IgD-negative memory B cell (primary cell): ENCODE measurements around the gene BRCA2. TPM values are rescaled to one million over a fixed set of nuclear protein-coding genes. Genes with fewer than 3 reads are reported as not detected.

ENCODE experiments used
- H3K27ac Mint-ChIP-seq, 3 donors: one replicate each; pipeline ENCODE4 v1.8.0; 2020 to 2022; ENCODE audit warnings: mild to moderate bottlenecking in 3 of 3, mixed read lengths in 3 of 3, moderate library complexity in 1 of 3
- H3K27me3 Mint-ChIP-seq: one replicate; pipeline ENCODE4 v1.8.0; 2021; ENCODE audit warnings: mixed read lengths
- H3K36me3 Mint-ChIP-seq: one replicate; pipeline ENCODE4 v1.8.0; 2020; ENCODE audit warnings: mild to moderate bottlenecking, mixed read lengths
- H3K4me1 Mint-ChIP-seq, 3 donors: one replicate each; pipeline ENCODE4 v1.8.0; 2020 to 2022; ENCODE audit warnings: mixed read lengths in 3 of 3, mild to moderate bottlenecking in 1 of 3
- H3K4me3 Mint-ChIP-seq, 4 donors: one replicate each; pipeline ENCODE4 v1.8.0; 2020 to 2022; ENCODE audit warnings: mild to moderate bottlenecking in 4 of 4, mixed read lengths in 4 of 4, moderate library complexity in 3 of 4
- H3K9me3 Mint-ChIP-seq, 3 donors: one replicate each; pipeline ENCODE4 v1.8.0; 2020 to 2021; ENCODE audit warnings: mixed read lengths in 3 of 3, mild to moderate bottlenecking in 1 of 3
- polyA plus RNA-seq: library from polyadenylated mRNA; unstranded; fragments of 300-500 nt; fragmentation: Illumina TruSeq; gene quantifications from one replicate; pipeline ENCODE4 v1.2.3, GENCODE V29; 2021

The BRCA2 gene
- polyA plus RNA-seq, 1 donor from 2014 or later: 6.5 TPM

- H3K9me3 Mint-ChIP-seq: no peaks in the 10 kb centered on the region
- H3K27ac Mint-ChIP-seq: peak overlapping the region; percentile 89 to 100 (median 100)
- no peaks in the 10 kb centered on the region for H3K27me3 Mint-ChIP-seq
- peaks cover 24 to 41% (median 26%) of the 10 kb centered on the region in 3 donors for H3K4me1 Mint-ChIP-seq
- H3K4me3 Mint-ChIP-seq: peak overlapping the region; percentile 90 to 99 (median 95)
- H3K36me3 Mint-ChIP-seq: peaks cover 6% of the 10 kb centered on the region
Measured at GRCh38 chr13:32426191-32426989, 111.1 kb downstream of the BRCA2 start.

GRCh38 chr13:32426990-32427851 is 111.9 kb downstream of the BRCA2 start:
- no peaks in the 10 kb centered on the region for H3K9me3 Mint-ChIP-seq
- H3K4me1 Mint-ChIP-seq: peaks cover 24 to 41% (median 26%) of the 10 kb centered on the region in 3 donors
- peak overlapping the region; percentile 96 to 100 (median 100) for H3K27ac Mint-ChIP-seq
- H3K36me3 Mint-ChIP-seq: peaks cover 5% of the 10 kb centered on the region
- peak overlapping the region; percentile 94 to 99 (median 95) for H3K4me3 Mint-ChIP-seq
- H3K27me3 Mint-ChIP-seq: no peaks in the 10 kb centered on the region

- peak within 1 kb of the TSS; percentile 94 to 99 (median 96) for H3K4me3 Mint-ChIP-seq
- no peaks in the 10 kb centered on the region for H3K27me3 Mint-ChIP-seq
- H3K4me1 Mint-ChIP-seq: peaks cover 24 to 36% (median 26%) of the 10 kb centered on the region in 3 donors
- no peaks in the 10 kb centered on the region for H3K9me3 Mint-ChIP-seq
- H3K27ac Mint-ChIP-seq: peak within 1 kb of the TSS; percentile 96 to 100 (median 100)
- peaks cover 3% of the 10 kb centered on the region for H3K36me3 Mint-ChIP-seq
Measured at GRCh38 chr13:32427852-32428580, 112.7 kb downstream of the BRCA2 start, which contains the start of gene N4BP2L1. TSS of gene N4BP2L1 (minus strand) at chr13:32428130. CDS start at chr13:32428082, 48 bp downstream.

DNA sequence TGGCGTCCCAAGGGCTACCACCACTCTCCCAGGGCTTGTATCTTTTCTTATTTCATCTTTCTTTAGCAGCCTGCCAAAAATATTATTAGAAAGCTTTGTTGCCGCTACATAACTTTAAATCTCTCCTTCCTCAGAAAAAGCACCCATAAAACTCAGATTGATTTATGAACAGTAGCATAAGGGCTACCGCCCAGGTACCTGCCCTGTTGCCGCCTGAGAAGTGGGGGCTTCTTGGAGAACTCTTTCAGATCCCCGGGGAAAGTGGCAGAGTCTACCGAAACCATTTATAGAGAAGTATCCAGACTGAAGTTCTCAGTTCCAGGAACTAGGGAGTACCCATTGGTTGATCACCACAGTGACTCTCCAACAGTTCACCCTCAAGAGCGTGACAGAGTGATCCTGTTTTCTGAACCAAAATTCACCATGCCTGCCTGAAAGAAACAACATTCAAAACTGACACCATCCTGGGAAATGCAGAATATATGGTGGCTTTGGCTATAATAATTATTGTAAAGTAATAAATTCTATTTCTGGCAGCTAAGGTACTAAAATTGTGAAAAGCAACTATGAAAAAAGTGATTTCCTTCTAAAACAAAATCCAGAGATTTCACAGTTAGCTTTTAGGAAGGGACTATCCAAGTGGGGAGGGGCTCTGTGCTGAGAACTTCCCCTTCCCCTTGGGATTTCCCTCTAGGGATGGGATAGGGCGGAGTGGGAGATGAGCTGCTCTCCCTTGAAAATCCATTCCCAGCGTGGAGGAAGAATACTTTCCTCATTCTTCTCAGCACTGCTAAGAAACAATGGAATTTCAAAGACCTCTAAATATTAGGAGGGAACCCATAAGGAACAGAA is 113.5 kb downstream of the BRCA2 start:
- Mint-ChIP-seq H3K36me3 (peaks cover 3% of the 10 kb centered on the region), H3K4me3 (peak overlapping the region; percentile 90 to 96 (median 94)), H3K27ac (peak overlapping the region; percentile 96 to 98 (median 97)), H3K4me1 (peaks cover 23 to 31% (median 24%) of the 10 kb centered on the region in 3 donors), H3K27me3 (no peaks in the 10 kb centered on the region), H3K9me3 (no peaks in the 10 kb centered on the region)

DNA sequence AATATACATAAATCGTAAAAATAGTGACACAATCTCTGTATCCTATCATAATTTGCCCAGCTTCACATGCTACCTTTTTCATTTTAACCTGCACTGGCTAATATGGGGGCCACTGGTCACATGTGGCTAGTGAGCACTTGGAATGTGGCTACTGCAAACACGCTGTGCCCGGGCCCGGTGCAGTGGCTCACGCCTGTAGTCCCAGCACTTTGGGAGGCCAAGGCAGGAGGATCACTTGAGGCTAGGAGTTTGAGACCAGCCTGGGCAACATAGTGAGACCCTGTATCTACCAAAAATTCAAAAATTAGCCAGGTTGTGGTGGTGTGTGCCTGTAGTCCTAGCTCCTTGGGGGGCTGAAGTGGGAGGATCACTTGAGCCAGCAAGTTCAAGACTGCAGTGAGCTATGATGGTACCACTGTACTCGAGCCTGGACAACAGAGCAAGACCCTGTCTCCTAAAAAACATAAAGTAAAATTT is 114.2 kb downstream of the BRCA2 start:
- Mint-ChIP-seq H3K9me3 (no peaks in the 10 kb centered on the region), H3K27me3 (no peaks in the 10 kb centered on the region), H3K4me3 (peak overlapping the region in 1 of 4 donors; percentile 17), H3K4me1 (peaks cover 19 to 26% (median 21%) of the 10 kb centered on the region in 3 donors), H3K36me3 (no peaks in the 10 kb centered on the region), H3K27ac (peak overlapping the region; percentile 63 to 98 (median 96))

- peak overlapping the region in 1 of 4 donors; percentile 17 for H3K4me3 Mint-ChIP-seq
- peaks cover 17 to 24% (median 19%) of the 10 kb centered on the region in 3 donors for H3K4me1 Mint-ChIP-seq
- H3K27ac Mint-ChIP-seq: peak overlapping the region in 1 of 3 donors; percentile 93
- H3K9me3 Mint-ChIP-seq: no peaks in the 10 kb centered on the region
- H3K27me3 Mint-ChIP-seq: no peaks in the 10 kb centered on the region
- H3K36me3 Mint-ChIP-seq: no peaks in the 10 kb centered on the region
Measured at GRCh38 chr13:32430018-32430747, 114.9 kb downstream of the BRCA2 start.

DNA sequence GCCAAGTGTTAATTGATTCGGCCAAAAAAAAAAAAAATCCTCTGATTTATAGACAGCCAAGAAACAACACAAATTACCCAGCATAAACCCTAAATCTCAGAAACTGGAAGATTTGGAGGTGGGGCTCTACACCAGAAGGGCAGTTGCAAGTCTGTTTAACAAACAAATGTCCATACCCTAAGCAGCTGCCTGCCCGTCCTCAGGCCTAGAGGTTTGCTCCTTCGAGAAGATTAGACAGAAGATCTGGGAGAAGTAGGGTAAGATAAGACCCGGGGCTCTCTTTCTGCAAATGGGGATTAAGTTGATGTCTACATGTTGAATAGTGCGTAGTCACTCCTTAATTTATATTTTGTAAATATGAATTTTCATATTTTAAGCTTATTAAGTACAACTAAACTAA is 116.1 kb downstream of the BRCA2 start:
- H3K36me3 Mint-ChIP-seq: peaks cover 3% of the 10 kb centered on the region
- peaks cover 9 to 15% (median 11%) of the 10 kb centered on the region in 3 donors for H3K4me1 Mint-ChIP-seq
- no peaks in the 10 kb centered on the region for H3K27me3 Mint-ChIP-seq
- H3K27ac Mint-ChIP-seq: no peak overlapping the region
- H3K9me3 Mint-ChIP-seq: no peaks in the 10 kb centered on the region
- no peak overlapping the region for H3K4me3 Mint-ChIP-seq

DNA sequence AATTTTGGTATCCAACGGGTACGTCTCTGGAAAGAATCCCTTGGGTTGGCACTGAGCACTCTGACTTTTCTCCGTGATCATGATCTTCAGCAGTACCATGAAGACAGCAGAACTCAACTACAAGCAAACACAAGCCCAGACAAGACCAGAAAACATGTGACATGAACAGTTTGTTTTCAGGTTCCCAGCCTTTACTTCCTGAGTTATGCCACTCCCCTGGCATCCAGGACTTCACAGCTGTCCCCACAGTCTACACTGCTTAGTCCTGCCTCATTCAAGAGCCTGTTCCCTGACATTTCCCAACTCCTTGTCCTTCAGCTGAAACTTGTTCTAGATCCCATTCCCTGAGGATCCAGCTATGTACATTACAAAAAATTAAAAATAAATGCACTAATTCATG is 117.5 kb downstream of the BRCA2 start:
- H3K27ac Mint-ChIP-seq: no peak overlapping the region

DNA sequence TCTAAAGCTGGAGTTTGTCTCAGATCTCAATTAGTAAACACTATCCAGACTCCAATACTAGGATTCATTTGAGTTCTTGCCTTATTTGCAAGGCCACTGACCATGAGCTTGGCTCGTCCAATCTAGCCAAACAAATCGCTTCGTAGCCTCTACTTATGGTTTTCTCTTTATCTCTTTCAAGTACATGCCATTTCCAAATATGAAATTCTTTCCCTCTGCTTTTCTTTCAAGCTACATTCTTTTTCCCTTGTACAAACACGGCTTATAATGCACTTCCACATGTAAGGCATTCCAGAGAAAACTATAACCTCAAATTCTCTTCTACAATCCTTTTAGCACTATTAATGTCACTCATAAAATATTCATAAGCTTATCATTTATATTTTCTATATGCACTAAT is 123.6 kb downstream of the BRCA2 start:
- peaks cover 4% of the 10 kb centered on the region for H3K36me3 Mint-ChIP-seq
- H3K27ac Mint-ChIP-seq: no peak overlapping the region
- no peak overlapping the region for H3K4me3 Mint-ChIP-seq

More for the DNA sequence above, 117.5 kb downstream of the BRCA2 start:
- Mint-ChIP-seq H3K4me1 (peaks cover 9 to 15% (median 11%) of the 10 kb centered on the region in 3 donors), H3K27me3 (no peaks in the 10 kb centered on the region), H3K36me3 (peaks cover 3% of the 10 kb centered on the region), H3K9me3 (no peaks in the 10 kb centered on the region), H3K4me3 (no peak overlapping the region)

GRCh38 chr13:32443111-32443510 is 127.8 kb downstream of the BRCA2 start:
- H3K4me1 Mint-ChIP-seq: peaks cover 14 to 17% (median 17%) of the 10 kb centered on the region in 3 donors
- H3K4me3 Mint-ChIP-seq: peak overlapping the region in 3 of 4 donors; percentile 28 to 82 (median 63)
- peaks cover 2% of the 10 kb centered on the region for H3K36me3 Mint-ChIP-seq
- H3K27me3 Mint-ChIP-seq: no peaks in the 10 kb centered on the region
- H3K9me3 Mint-ChIP-seq: no peaks in the 10 kb centered on the region
- peak overlapping the region in 2 of 3 donors; percentile 46 to 55 for H3K27ac Mint-ChIP-seq

More for the DNA sequence above, 123.6 kb downstream of the BRCA2 start:
- Mint-ChIP-seq H3K4me1 (peaks cover 10 to 11% (median 11%) of the 10 kb centered on the region in 3 donors), H3K9me3 (no peaks in the 10 kb centered on the region), H3K27me3 (no peaks in the 10 kb centered on the region)

GRCh38 chr13:32445461-32445860 is 130.2 kb downstream of the BRCA2 start:
- Mint-ChIP-seq H3K9me3 (no peaks in the 10 kb centered on the region), H3K27ac (peak overlapping the region in 1 of 3 donors; percentile 25), H3K27me3 (no peaks in the 10 kb centered on the region), H3K4me3 (no peak overlapping the region), H3K36me3 (peaks cover 2% of the 10 kb centered on the region), H3K4me1 (peaks cover 14 to 17% (median 17%) of the 10 kb centered on the region in 3 donors)

GRCh38 chr13:32446220-32446619 is 130.9 kb downstream of the BRCA2 start:
- Mint-ChIP-seq H3K9me3 (peaks cover 0 to 2% (median 0%) of the 10 kb centered on the region in 3 donors), H3K27me3 (no peaks in the 10 kb centered on the region), H3K27ac (no peak overlapping the region), H3K36me3 (peaks cover 2% of the 10 kb centered on the region), H3K4me1 (peaks cover 14 to 17% (median 17%) of the 10 kb centered on the region in 3 donors), H3K4me3 (no peak overlapping the region)
